ENCODE data around the gene KHDC3L. TPM values are rescaled to one million over a fixed set of nuclear protein-coding genes. Genes with fewer than 3 reads are reported as not detected.

KHDC3L gene
- total and polyA plus RNA-seq, 2 of the 4 experiments (the other 2 are of a cell fraction): not detected

DNA sequence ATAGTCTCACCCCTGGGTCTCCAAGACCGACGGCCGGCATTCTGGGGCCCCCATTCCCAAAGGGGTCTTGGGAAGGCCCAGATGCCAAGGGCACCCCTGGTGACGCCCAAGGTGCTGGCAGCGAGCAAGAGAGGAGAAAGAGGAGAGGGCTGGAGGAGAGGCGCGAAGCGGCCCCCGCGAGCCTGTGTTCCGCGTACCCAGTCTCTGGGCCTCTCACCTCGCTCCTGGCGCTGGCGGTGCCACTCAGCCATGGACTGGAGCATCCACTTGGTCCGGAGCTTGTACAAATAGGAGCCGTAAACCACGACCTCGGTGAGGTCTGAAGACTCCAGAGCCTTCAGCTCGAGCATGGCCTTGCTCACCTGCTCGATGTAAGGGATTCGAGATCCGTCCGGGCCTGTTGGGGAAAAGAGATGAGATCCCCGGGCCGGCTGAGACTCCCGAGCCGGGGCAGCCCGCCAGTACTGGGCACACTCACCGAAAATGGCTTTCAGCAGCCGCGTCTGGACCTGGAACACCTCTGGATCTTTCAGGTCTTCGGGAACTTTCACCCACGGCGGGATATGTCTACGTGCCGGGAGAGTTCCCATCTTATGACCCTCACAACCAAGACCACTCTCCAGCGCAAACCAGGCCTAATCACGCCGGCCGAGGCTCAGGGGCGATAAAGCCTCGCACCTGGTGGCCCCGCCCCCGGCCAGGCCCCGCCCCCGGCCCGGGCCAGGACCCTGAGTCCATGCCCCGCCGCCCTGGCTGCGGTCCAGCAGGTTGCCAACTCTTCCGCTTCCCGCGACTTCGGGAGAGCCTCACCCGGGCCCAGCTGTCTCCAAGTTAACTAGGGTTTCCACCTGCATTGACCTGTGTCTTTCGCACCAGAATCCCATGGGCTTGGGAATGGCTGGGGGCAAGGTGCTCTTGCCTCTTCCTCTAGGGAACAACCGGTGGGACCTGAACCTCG is 8.5 kb upstream of the KHDC3L start, which contains the start of gene DPPA5:
Gene DPPA5 (minus strand): TSS at position 641 of the 958 bp plus-strand sequence. CDS start 51 bp downstream, at position 590.
- ATAC-seq (ENCODE audit: low read depth): no peak
- no peak within 1 kb of the TSS for H2BK5ac ChIP-seq (ENCODE audit: low read depth, low read length, poor library complexity, severe bottlenecking)

More for the DNA sequence above, 8.5 kb upstream of the KHDC3L start, which contains the start of gene DPPA5:
- no TSS peak for BruUV-seq (replicated peaks)
- H2AK9ac ChIP-seq (replicated peaks; ENCODE audit: low read depth, low read length, poor library complexity): no peak within 1 kb of the TSS
- no peak within 1 kb of the TSS for H3K23ac ChIP-seq (ENCODE audit: low read depth, low read length)
- no peak within 1 kb of the TSS for H3K4me3 ChIP-seq (ENCODE audit: insufficient read depth, low read depth, low read length)
- H2AFZ ChIP-seq (replicated peaks; ENCODE audit: low read length, poor library complexity): peak within 1 kb of the TSS; percentile 48
- no peak within 1 kb of the TSS for H3K4ac ChIP-seq (ENCODE audit: low read depth, low read length)
- H3K9me3 ChIP-seq (ENCODE audit: control insufficient read depth, insufficient read depth, low read length): no peaks in the 10 kb centered on the region
- H4K5ac ChIP-seq (ENCODE audit: low read depth, low read length): no peak within 1 kb of the TSS
- H3K18ac ChIP-seq (ENCODE audit: low read depth, low read length): no peak within 1 kb of the TSS
- CTCF ChIA-PET: no interaction called here
- H3K9me1 ChIP-seq (ENCODE audit: insufficient read depth, low read length): no peaks in the 10 kb centered on the region
- H3K27me3 ChIP-seq (ENCODE audit: control insufficient read depth, insufficient read depth, low read length): peaks cover 16% of the 10 kb centered on the region
- no peak within 1 kb of the TSS for H2AK5ac ChIP-seq (ENCODE audit: low read depth, low read length)
- POLR2A ChIA-PET (ENCODE audit: unreplicated experiment): no interaction called here
- no peak within 1 kb of the TSS for H2BK20ac ChIP-seq (ENCODE audit: low read depth, low read length)
- in situ Hi-C loops (cut with MboI; ENCODE audit: low sequenced_read_pairs) (no loop called here), intact Hi-C loops (cut with micrococcal nuclease) (no loop called here), dilution Hi-C loops (cut with HindIII; ENCODE audit: low sequenced_read_pairs, unreplicated experiment) (no loop called here)
- no peak within 1 kb of the TSS for H2BK15ac ChIP-seq (ENCODE audit: low read depth, low read length)
- no peak within 1 kb of the TSS for H2BK120ac ChIP-seq (ENCODE audit: low read depth, low read length)
- no peak for DNase-seq
- H3K9ac ChIP-seq (ENCODE audit: low read depth, low read length): no peak within 1 kb of the TSS
- no peak within 1 kb of the TSS for H3K56ac ChIP-seq (ENCODE audit: extremely low read depth, insufficient read depth, low read length)
- H4K91ac ChIP-seq (ENCODE audit: insufficient read depth, low read depth, low read length): no peak within 1 kb of the TSS
- no peaks in the 10 kb centered on the region for H3K4me1 ChIP-seq (ENCODE audit: control insufficient read depth, insufficient read depth, low read length)
- no peak within 1 kb of the TSS for H3K14ac ChIP-seq (replicated peaks; ENCODE audit: low read depth, low read length)
- no peaks in the 10 kb centered on the region for H3K79me1 ChIP-seq (ENCODE audit: low read depth in 1 of 2, low read length in 2 of 2)
- no peaks in the 10 kb centered on the region for H3K36me3 ChIP-seq (ENCODE audit: control insufficient read depth, insufficient read depth, low read length)
- no peaks in the 10 kb centered on the region for H4K20me1 ChIP-seq (ENCODE audit: insufficient read depth, low read length)
- TF ChIP-seq BHLHE40 (IDR thresholded peaks at IDR 0.05; ENCODE audit: low read depth, low read length) (no peak), NFE2L2 (IDR thresholded peaks at IDR 0.05; ENCODE audit: low read depth, low read length) (no peak), POLR2A (IDR thresholded peaks at IDR 0.05; ENCODE audit: low read depth, low read length) (no peak), MXI1 (IDR thresholded peaks at IDR 0.05; ENCODE audit: borderline replicate concordance, low read depth, low read length) (no peak), RCOR1 (IDR thresholded peaks at IDR 0.05; ENCODE audit: insufficient replicate concordance, low read length) (no peak), RFX5 (IDR thresholded peaks at IDR 0.05; ENCODE audit: low read depth, low read length) (no peak), CEBPB (IDR thresholded peaks at IDR 0.05; ENCODE audit: low read depth, low read length) (no peak)
- H4K8ac ChIP-seq (ENCODE audit: low read depth in 2 of 2, low read length in 2 of 2): no peak within 1 kb of the TSS
- H3K4me2 ChIP-seq (ENCODE audit: low read depth, low read length): no peak within 1 kb of the TSS
- no peak within 1 kb of the TSS for H3K27ac ChIP-seq (ENCODE audit: insufficient read depth, low read length)
- 92% methylated on average over 37 of the region's 59 CpGs; no CpG with 5 or more reads in 1 of the 2 experiments for WGBS, 2 experiments (ENCODE audit: extremely low coverage in 2 of 2, insufficient read length in 1 of 2)
